ENCODE measurements around the gene TRIB2. TPM values are rescaled to one million over a fixed set of nuclear protein-coding genes. Genes with fewer than 3 reads are reported as not detected.
A peak's percentile ranks its signal among the peaks of the same experiment; 100 is the strongest.
"Not testable (repeated sequence)": the region's sequence is repeated elsewhere in the genome, so short reads cannot be mapped to it uniquely, and the experiment has no call there.

TRIB2 gene
- polyA plus RNA-seq = 10 to 100 TPM; 13.0 to 31.6 (median 27.4) TPM

GRCh38 chr2:12716282-12717190 is at the start of gene TRIB2:
TSS of gene TRIB2 (plus strand) at chr2:12716936. CDS start at chr2:12718308, 1,372 bp downstream.
- peak within 1 kb of the TSS; percentile 71 for H3K27ac ChIP-seq (ENCODE audit: low read depth, low read length)
- 1% methylated on average over 62 to 90 of the region's 90 CpGs for WGBS, 3 donors

- WGBS, 3 donors = 84 to 90% (median 86%) methylated on average over 3 of the region's 3 CpGs
- H3K27ac ChIP-seq (ENCODE audit: low read depth, low read length) = no peak overlapping the region
These were observed 47.7 kb upstream of the TRIB2 start for GRCh38 chr2:12669036-12669435.

GRCh38 chr2:12672711-12673315 is 43.9 kb upstream of the TRIB2 start:
- WGBS, 3 donors = 79 to 89% (median 86%) methylated on average over 8 of the region's 8 CpGs

GRCh38 chr2:12674644-12675328 is 42.0 kb upstream of the TRIB2 start:
- no peak overlapping the region for H3K27ac ChIP-seq (ENCODE audit: low read depth, low read length)
- WGBS, 3 donors = 51 to 81% (median 78%) methylated on average over 4 of the region's 4 CpGs

More at GRCh38 chr2:12672711-12673315, 43.9 kb upstream of the TRIB2 start:
- H3K27ac ChIP-seq (ENCODE audit: low read depth, low read length) = no peak overlapping the region

- no peak overlapping the region for H3K27ac ChIP-seq (ENCODE audit: low read depth, low read length)
- 66 to 84% (median 72%) methylated on average over 7 of the region's 7 CpGs for WGBS, 3 donors
These were observed 41.4 kb upstream of the TRIB2 start for GRCh38 chr2:12675352-12675795.

- 43 to 90% (median 88%) methylated on average over 5 of the region's 5 CpGs for WGBS, 3 donors
- no peak overlapping the region for H3K27ac ChIP-seq (ENCODE audit: low read depth, low read length)
These were observed 40.9 kb upstream of the TRIB2 start for GRCh38 chr2:12675801-12676200.

GRCh38 chr2:12676771-12677170 is 40.0 kb upstream of the TRIB2 start:
- no peak overlapping the region for H3K27ac ChIP-seq (ENCODE audit: low read depth, low read length)
- WGBS, 3 donors = 88 to 94% (median 92%) methylated on average over 4 of the region's 4 CpGs

- WGBS, 3 donors = 88 to 95% (median 91%) methylated on average over 2 of the region's 2 CpGs
- H3K27ac ChIP-seq (ENCODE audit: low read depth, low read length) = no peak overlapping the region
These were observed 38.5 kb upstream of the TRIB2 start for GRCh38 chr2:12678186-12678585.

- WGBS, 3 donors = 92 to 94% (median 94%) methylated on average over 5 of the region's 5 CpGs
- H3K27ac ChIP-seq (ENCODE audit: low read depth, low read length) = no peak overlapping the region
These were observed 37.1 kb upstream of the TRIB2 start for GRCh38 chr2:12679550-12680072.

GRCh38 chr2:12680115-12680514 is 36.6 kb upstream of the TRIB2 start:
- not testable (repeated sequence) for H3K27ac ChIP-seq (ENCODE audit: low read depth, low read length)
- 56 to 89% (median 86%) methylated on average over 1 of the region's 1 CpG for WGBS, 3 donors

GRCh38 chr2:12682017-12682416 is 34.7 kb upstream of the TRIB2 start:
- WGBS, 3 donors = 87 to 88% (median 88%) methylated on average over 5 of the region's 5 CpGs

GRCh38 chr2:12683457-12684100 is 33.2 kb upstream of the TRIB2 start:
- H3K27ac ChIP-seq (ENCODE audit: low read depth, low read length) = no peak overlapping the region
- WGBS, 3 donors = 68 to 91% (median 90%) methylated on average over 6 of the region's 6 CpGs

More at GRCh38 chr2:12682017-12682416, 34.7 kb upstream of the TRIB2 start:
- H3K27ac ChIP-seq (ENCODE audit: low read depth, low read length) = no peak overlapping the region

GRCh38 chr2:12684471-12684936 is 32.2 kb upstream of the TRIB2 start:
- H3K27ac ChIP-seq (ENCODE audit: low read depth, low read length) = no peak overlapping the region
- 21 to 34% (median 27%) methylated on average over 5 of the region's 5 CpGs for WGBS, 3 donors

GRCh38 chr2:12685145-12685544 is 31.6 kb upstream of the TRIB2 start:
- 81 to 98% (median 84%) methylated on average over 3 of the region's 3 CpGs for WGBS, 3 donors
- H3K27ac ChIP-seq (ENCODE audit: low read depth, low read length) = no peak overlapping the region

- 94 to 97% (median 95%) methylated on average over 6 of the region's 6 CpGs for WGBS, 3 donors
- no peak overlapping the region for H3K27ac ChIP-seq (ENCODE audit: low read depth, low read length)
These were observed 30.8 kb upstream of the TRIB2 start for GRCh38 chr2:12685956-12686355.

GRCh38 chr2:12686708-12687283 is 29.9 kb upstream of the TRIB2 start:
- no peak overlapping the region for H3K27ac ChIP-seq (ENCODE audit: low read depth, low read length)
- WGBS, 3 donors = 61 to 91% (median 76%) methylated on average over 7 of the region's 7 CpGs

GRCh38 chr2:12688091-12688490 is 28.6 kb upstream of the TRIB2 start:
- 81 to 90% (median 86%) methylated on average over 4 of the region's 4 CpGs for WGBS, 3 donors
- H3K27ac ChIP-seq (ENCODE audit: low read depth, low read length) = no peak overlapping the region

- no peak overlapping the region for H3K27ac ChIP-seq (ENCODE audit: low read depth, low read length)
- 28 to 73% (median 72%) methylated on average over 3 of the region's 3 CpGs for WGBS, 3 donors
These were observed 27.8 kb upstream of the TRIB2 start for GRCh38 chr2:12688893-12689292.

Measured in adipose tissue (tissue), 3 donors.